ENCODE results near the gene MIGA2.
A peak's percentile ranks its signal among the peaks of the same experiment; 100 is the strongest.

Gene MIGA2

GRCh38 chr9:129072171-129072570, 35.7 kb downstream of the MIGA2 start:
- no CpG with 5 or more reads among the region's 9 CpGs for WGBS (ENCODE audit: insufficient coverage, insufficient read length)

DNA sequence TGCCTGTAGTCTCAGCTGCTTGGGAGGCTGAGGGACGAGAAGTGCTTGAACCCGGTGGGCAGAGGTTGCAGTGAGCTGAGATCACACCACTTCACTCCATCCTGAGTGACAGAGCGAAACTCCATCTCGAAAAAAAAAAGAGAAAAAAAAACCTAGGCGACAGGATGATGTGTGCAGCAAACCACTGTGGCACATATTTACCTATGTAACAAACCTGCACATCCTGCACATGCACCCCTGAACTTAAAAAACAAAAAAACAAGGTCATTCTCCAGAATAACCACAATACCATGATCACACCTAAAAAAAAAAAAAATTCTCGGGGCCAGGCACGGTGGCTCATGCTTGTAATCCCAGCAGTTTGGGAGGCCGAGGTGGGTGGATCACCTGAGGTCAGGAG, 37.0 kb downstream of the MIGA2 start:
- Histone ChIP-seq H3K9me3 (ENCODE audit: control insufficient read depth, insufficient read depth, low read length) (no peaks in the 10 kb centered on the region), H3K4me3 (ENCODE audit: low read length) (no peak overlapping the region), H3K27me3 (ENCODE audit: control insufficient read depth, insufficient read depth, low read length) (no peaks in the 10 kb centered on the region), H3K36me3 (ENCODE audit: control insufficient read depth, insufficient read depth, low read length) (peaks cover 8% of the 10 kb centered on the region; the same call in 1 of the 2 replicates), H3K4me1 (ENCODE audit: control insufficient read depth, insufficient read depth, low read length) (peaks cover 18% of the 10 kb centered on the region), H3K27ac (ENCODE audit: low read length) (no peak overlapping the region)
- DNase-seq (ENCODE audit: low read depth, low spot score) = no peak
- no CpG with 5 or more reads among the region's 8 CpGs for WGBS (ENCODE audit: insufficient coverage, insufficient read length)

More at GRCh38 chr9:129072171-129072570, 35.7 kb downstream of the MIGA2 start:
- H3K9me3 ChIP-seq (ENCODE audit: control insufficient read depth, insufficient read depth, low read length) = no peaks in the 10 kb centered on the region
- no peak overlapping the region for H3K27ac ChIP-seq (ENCODE audit: low read length)
- H3K4me3 ChIP-seq (ENCODE audit: low read length) = no peak overlapping the region
- H3K4me1 ChIP-seq (ENCODE audit: control insufficient read depth, insufficient read depth, low read length) = peaks cover 18% of the 10 kb centered on the region
- H3K36me3 ChIP-seq (ENCODE audit: control insufficient read depth, insufficient read depth, low read length) = peaks cover 19% of the 10 kb centered on the region; the same call in 1 of the 2 replicates
- no peak for DNase-seq (ENCODE audit: low read depth, low spot score)
- no peaks in the 10 kb centered on the region for H3K27me3 ChIP-seq (ENCODE audit: control insufficient read depth, insufficient read depth, low read length)

DNA sequence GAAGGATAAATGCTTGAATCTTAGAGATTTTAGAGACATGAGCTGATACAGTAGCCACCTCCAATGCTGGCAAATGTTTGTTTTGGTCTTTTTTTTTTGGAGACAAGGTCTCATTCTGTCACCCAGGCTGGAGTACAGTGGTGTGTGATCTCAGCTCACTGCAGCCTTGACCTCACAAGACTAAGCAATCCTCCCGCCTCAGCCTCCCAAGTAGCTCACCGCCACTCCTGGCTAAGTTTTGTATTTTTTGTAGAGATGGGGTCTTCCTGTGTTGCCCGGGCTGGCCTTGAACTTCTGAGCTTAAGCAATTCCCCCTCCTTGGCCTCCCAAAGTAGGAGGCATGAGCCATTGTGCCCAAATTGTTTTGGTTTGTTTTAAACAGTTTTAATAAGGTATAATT, 37.7 kb downstream of the MIGA2 start:
- WGBS (ENCODE audit: insufficient coverage, insufficient read length) = no CpG with 5 or more reads among the region's 3 CpGs
- H3K36me3 ChIP-seq (ENCODE audit: control insufficient read depth, insufficient read depth, low read length) = peaks cover 3% of the 10 kb centered on the region; the same call in 1 of the 2 replicates

DNA sequence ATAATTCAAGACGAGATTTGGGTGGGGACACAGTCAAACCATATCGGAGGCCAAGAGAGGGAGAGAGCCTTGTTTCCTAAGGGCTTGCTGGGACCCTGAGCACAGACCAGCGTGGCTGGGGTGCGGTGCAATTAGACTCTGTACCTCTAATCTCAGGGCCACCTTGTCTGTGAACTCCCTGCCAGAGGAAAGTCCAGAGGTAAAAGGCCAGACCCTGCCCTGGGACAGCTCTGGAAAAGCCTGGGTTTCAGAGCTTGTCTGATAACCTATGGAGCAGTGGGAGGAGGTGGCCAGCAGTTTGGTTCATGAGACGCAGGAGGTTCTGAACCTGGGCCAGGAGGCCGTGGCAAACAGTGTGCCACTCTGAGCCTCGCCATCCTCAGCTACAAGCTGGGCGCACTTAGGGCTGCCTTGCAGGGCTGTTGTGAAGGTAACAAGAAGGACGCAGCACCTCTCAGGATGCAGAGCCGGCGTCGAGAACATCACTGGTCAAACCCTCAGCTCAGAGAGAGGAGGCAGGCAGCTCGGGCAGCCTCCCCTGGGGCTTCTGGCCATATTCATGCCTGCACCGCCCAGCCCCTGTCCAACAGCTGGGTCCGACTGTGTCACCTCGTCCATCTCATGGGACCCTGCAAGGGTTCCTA, 39.7 kb downstream of the MIGA2 start:
- DNase-seq (ENCODE audit: low read depth, low spot score) = no peak
- WGBS (ENCODE audit: insufficient coverage, insufficient read length) = no CpG with 5 or more reads among the region's 16 CpGs
- Histone ChIP-seq H3K4me1 (ENCODE audit: control insufficient read depth, insufficient read depth, low read length) (peaks cover 11% of the 10 kb centered on the region), H3K27me3 (ENCODE audit: control insufficient read depth, insufficient read depth, low read length) (no peaks in the 10 kb centered on the region), H3K4me3 (ENCODE audit: low read length) (no peak overlapping the region), H3K9me3 (ENCODE audit: control insufficient read depth, insufficient read depth, low read length) (no peaks in the 10 kb centered on the region), H3K27ac (ENCODE audit: low read length) (no peak overlapping the region), H3K36me3 (ENCODE audit: control insufficient read depth, insufficient read depth, low read length) (no peaks in the 10 kb centered on the region)

More for the DNA sequence above, 37.7 kb downstream of the MIGA2 start:
- H3K9me3 ChIP-seq (ENCODE audit: control insufficient read depth, insufficient read depth, low read length) = no peaks in the 10 kb centered on the region
- DNase-seq (ENCODE audit: low read depth, low spot score) = no peak
- no peak overlapping the region for H3K4me3 ChIP-seq (ENCODE audit: low read length)
- no peak overlapping the region for H3K27ac ChIP-seq (ENCODE audit: low read length)
- peaks cover 18% of the 10 kb centered on the region for H3K4me1 ChIP-seq (ENCODE audit: control insufficient read depth, insufficient read depth, low read length)
- no peaks in the 10 kb centered on the region for H3K27me3 ChIP-seq (ENCODE audit: control insufficient read depth, insufficient read depth, low read length)

DNA sequence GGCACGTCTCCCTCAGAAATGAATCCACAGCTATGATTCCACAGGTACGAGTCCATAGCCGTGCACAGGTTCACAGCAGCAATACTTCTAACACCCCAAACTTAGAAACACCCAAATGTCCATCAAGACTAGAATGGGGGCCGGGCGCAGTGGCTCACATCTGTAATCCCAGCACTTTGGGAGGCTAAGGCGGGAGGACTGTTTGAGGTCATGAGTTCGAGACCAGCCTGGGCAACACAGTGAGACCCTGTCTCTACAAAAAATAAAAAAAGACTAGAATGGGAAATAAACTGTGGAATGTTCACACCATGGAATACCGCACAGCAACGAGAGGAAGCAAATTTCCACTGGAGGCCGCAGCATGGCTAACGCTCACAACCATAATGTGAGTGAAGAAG, 40.2 kb downstream of the MIGA2 start:
- H3K4me3 ChIP-seq (ENCODE audit: low read length) = no peak overlapping the region
- H3K36me3 ChIP-seq (ENCODE audit: control insufficient read depth, insufficient read depth, low read length) = no peaks in the 10 kb centered on the region
- no CpG with 5 or more reads among the region's 11 CpGs for WGBS (ENCODE audit: insufficient coverage, insufficient read length)
- H3K4me1 ChIP-seq (ENCODE audit: control insufficient read depth, insufficient read depth, low read length) = peaks cover 6% of the 10 kb centered on the region
- no peaks in the 10 kb centered on the region for H3K27me3 ChIP-seq (ENCODE audit: control insufficient read depth, insufficient read depth, low read length)
- no peak overlapping the region for H3K27ac ChIP-seq (ENCODE audit: low read length)
- DNase-seq (ENCODE audit: low read depth, low spot score) = no peak
- H3K9me3 ChIP-seq (ENCODE audit: control insufficient read depth, insufficient read depth, low read length) = no peaks in the 10 kb centered on the region

- Histone ChIP-seq H3K36me3 (ENCODE audit: control insufficient read depth, insufficient read depth, low read length) (no peaks in the 10 kb centered on the region), H3K4me3 (ENCODE audit: low read length) (no peak overlapping the region), H3K9me3 (ENCODE audit: control insufficient read depth, insufficient read depth, low read length) (no peaks in the 10 kb centered on the region), H3K27ac (ENCODE audit: low read length) (no peak overlapping the region), H3K4me1 (ENCODE audit: control insufficient read depth, insufficient read depth, low read length) (peaks cover 1% of the 10 kb centered on the region), H3K27me3 (ENCODE audit: control insufficient read depth, insufficient read depth, low read length) (no peaks in the 10 kb centered on the region)
- no peak for DNase-seq (ENCODE audit: low read depth, low spot score)
- no CpG with 5 or more reads among the region's 10 CpGs for WGBS (ENCODE audit: insufficient coverage, insufficient read length)
These were observed 40.8 kb downstream of the MIGA2 start for GRCh38 chr9:129077236-129077635.

DNA sequence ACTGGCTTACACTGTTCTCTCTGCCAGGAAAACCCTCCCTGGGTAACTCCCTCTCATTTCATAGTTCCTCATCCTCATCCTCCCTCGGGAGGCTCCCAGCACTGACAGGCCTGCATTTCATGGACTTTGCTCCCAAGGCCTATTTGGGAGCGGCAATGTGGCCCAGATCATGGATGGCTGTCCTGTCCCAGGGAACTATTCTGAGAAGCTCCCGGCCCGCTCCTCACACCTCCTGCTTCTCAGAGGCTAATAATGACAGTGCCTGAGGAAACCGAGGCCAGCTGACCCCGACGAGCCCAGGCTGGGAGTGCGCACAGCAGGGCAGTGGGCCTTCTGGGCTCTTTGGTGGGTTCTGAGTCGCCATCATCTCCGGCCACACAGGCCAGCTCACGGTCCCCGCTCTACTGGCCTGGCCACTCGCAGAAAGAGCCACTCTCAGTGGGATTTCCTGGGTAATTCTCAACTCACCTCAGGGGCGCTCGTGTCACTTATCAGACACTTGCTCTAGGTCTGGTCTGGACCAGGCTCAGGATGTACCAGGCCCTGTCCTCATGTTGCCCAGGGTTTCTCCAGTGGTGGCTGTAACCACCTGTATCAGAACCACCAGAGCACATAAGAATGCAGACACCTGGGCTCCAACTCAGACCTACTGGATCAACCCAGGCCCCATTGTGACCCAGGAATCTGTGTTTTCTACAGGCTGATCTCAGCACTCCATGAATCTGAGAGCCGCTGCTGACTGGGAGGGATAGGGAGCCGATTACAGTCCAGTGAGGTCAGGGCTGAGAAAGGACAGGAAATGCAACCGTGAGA, 42.5 kb downstream of the MIGA2 start:
- Histone ChIP-seq H3K9me3 (ENCODE audit: control insufficient read depth, insufficient read depth, low read length) (no peaks in the 10 kb centered on the region), H3K36me3 (ENCODE audit: control insufficient read depth, insufficient read depth, low read length) (no peaks in the 10 kb centered on the region), H3K27ac (ENCODE audit: low read length) (no peak overlapping the region), H3K4me1 (ENCODE audit: control insufficient read depth, insufficient read depth, low read length) (no peaks in the 10 kb centered on the region), H3K27me3 (ENCODE audit: control insufficient read depth, insufficient read depth, low read length) (no peaks in the 10 kb centered on the region), H3K4me3 (ENCODE audit: low read length) (no peak overlapping the region)
- no CpG with 5 or more reads among the region's 18 CpGs for WGBS (ENCODE audit: insufficient coverage, insufficient read length)
- DNase-seq (ENCODE audit: low read depth, low spot score) = no peak

DNA sequence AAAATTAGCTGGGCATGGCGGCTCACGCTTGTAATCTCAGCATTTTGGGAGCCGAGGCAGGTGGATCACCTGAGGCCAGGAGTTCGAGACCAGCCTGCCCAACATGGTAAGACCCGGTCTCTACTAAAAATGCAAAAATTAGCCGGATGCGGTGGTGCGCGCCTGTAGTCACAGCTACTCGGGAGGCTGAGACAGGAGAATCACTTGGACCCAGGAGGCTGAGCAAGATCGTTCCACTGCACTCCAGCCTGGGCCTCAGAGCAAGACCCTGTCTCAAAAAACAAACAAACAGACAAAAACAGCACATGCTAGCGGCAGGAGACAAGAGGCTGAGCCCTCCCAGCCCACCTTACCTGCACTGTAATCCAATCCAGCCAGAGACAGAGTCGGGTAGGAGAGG, 43.4 kb downstream of the MIGA2 start:
- Histone ChIP-seq H3K27me3 (ENCODE audit: control insufficient read depth, insufficient read depth, low read length) (no peaks in the 10 kb centered on the region), H3K27ac (ENCODE audit: low read length) (no peak overlapping the region), H3K4me1 (ENCODE audit: control insufficient read depth, insufficient read depth, low read length) (no peaks in the 10 kb centered on the region), H3K36me3 (ENCODE audit: control insufficient read depth, insufficient read depth, low read length) (no peaks in the 10 kb centered on the region), H3K4me3 (ENCODE audit: low read length) (peak overlapping the region; percentile 85; the same call in 1 of the 2 replicates), H3K9me3 (ENCODE audit: control insufficient read depth, insufficient read depth, low read length) (no peaks in the 10 kb centered on the region)
- DNase-seq (ENCODE audit: low read depth, low spot score) = no peak
- no CpG with 5 or more reads among the region's 13 CpGs for WGBS (ENCODE audit: insufficient coverage, insufficient read length)

- WGBS (ENCODE audit: insufficient coverage, insufficient read length) = no CpG with 5 or more reads among the region's 12 CpGs
- no peak for DNase-seq (ENCODE audit: low read depth, low spot score)
- no peak overlapping the region for H3K27ac ChIP-seq (ENCODE audit: low read length)
- 0 out of 2 replicates have a peak, but pooled peaks cover 3% of the 10 kb centered on the region for H3K36me3 ChIP-seq (ENCODE audit: control insufficient read depth, insufficient read depth, low read length)
- H3K4me3 ChIP-seq (ENCODE audit: low read length) = peak overlapping the region; percentile 85; the same call in 1 of the 2 replicates
- no peaks in the 10 kb centered on the region for H3K9me3 ChIP-seq (ENCODE audit: control insufficient read depth, insufficient read depth, low read length)
- H3K27me3 ChIP-seq (ENCODE audit: control insufficient read depth, insufficient read depth, low read length) = no peaks in the 10 kb centered on the region
- H3K4me1 ChIP-seq (ENCODE audit: control insufficient read depth, insufficient read depth, low read length) = no peaks in the 10 kb centered on the region
These were observed 43.8 kb downstream of the MIGA2 start for GRCh38 chr9:129080298-129080600.

GRCh38 chr9:129080601-129081387, 44.4 kb downstream of the MIGA2 start, which contains the start of gene DOLPP1:
DOLPP1 (plus strand) TSS chr9:129081111; CDS start chr9:129081132, 21 bp downstream.
- Histone ChIP-seq H3K4me1 (ENCODE audit: control insufficient read depth, insufficient read depth, low read length) (no peaks in the 10 kb centered on the region), H3K36me3 (ENCODE audit: control insufficient read depth, insufficient read depth, low read length) (0 out of 2 replicates have a peak, but pooled peaks cover 8% of the 10 kb centered on the region), H3K9me3 (ENCODE audit: control insufficient read depth, insufficient read depth, low read length) (no peaks in the 10 kb centered on the region), H3K27ac (ENCODE audit: low read length) (no peak within 1 kb of the TSS), H3K4me3 (ENCODE audit: low read length) (peak within 1 kb of the TSS; percentile 94), H3K27me3 (ENCODE audit: control insufficient read depth, insufficient read depth, low read length) (no peaks in the 10 kb centered on the region)
- WGBS (ENCODE audit: insufficient coverage, insufficient read length) = no CpG with 5 or more reads among the region's 70 CpGs
- peak; percentile 99 for DNase-seq (ENCODE audit: low read depth, low spot score)
